HEK293T (cell line): Measurements from ENCODE around the gene RFX3.

Experiments
- CTCF ChIA-PET: fragments of 350-600 bp; formaldehyde crosslinking; extraction: SDS; loops from one replicate; lab custom pipeline; 2021; ENCODE audit warnings: antibody characterized with exemption, inconsistent platforms; lab: Yijun Ruan, JAX
- POLR2A ChIA-PET: fragments of 350-600 bp; formaldehyde crosslinking; extraction: SDS; loops from one replicate; lab custom pipeline; 2020; ENCODE audit warnings: antibody characterized with exemption, inconsistent platforms; lab: Yijun Ruan, JAX
- DNase-seq: peaks from one replicate; pipeline ENCODE4 v3.0.0; 2012; ENCODE audit warnings: mixed read lengths; ENCODE audit errors: extremely low spot score
- ARNT ChIP-seq: fragments of 450-650 bp; IDR thresholded peaks from 2 replicates; pipeline ENCODE4 v1.6.1; 2017; ENCODE audit warnings: mild to moderate bottlenecking
- BHLHE40 ChIP-seq: fragments of 450-650 bp; IDR thresholded peaks from 2 replicates; pipeline ENCODE4 v1.6.1; 2016; ENCODE audit warnings: mild to moderate bottlenecking, moderate library complexity, borderline replicate concordance
- CTBP1 ChIP-seq: fragments of 450-650 bp; IDR thresholded peaks from 2 replicates; pipeline ENCODE4 v1.6.1; 2016; ENCODE audit warnings: borderline replicate concordance
- ELF4 ChIP-seq: fragments of 450-650 bp; IDR thresholded peaks from 2 replicates; pipeline ENCODE4 v1.6.1; 2017; ENCODE audit warnings: antibody characterized with exemption
- FOXA1 ChIP-seq: fragments of 450-650 bp; IDR thresholded peaks from 2 replicates; pipeline ENCODE4 v1.6.1; 2016; ENCODE audit warnings: mild to moderate bottlenecking
- FOXK2 ChIP-seq: fragments of 450-650 bp; IDR thresholded peaks from 2 replicates; pipeline ENCODE4 v1.6.1; 2016; ENCODE audit warnings: mild to moderate bottlenecking
- FOXM1 ChIP-seq: fragments of 450-650 bp; IDR thresholded peaks from 2 replicates; pipeline ENCODE4 v1.6.1; 2017; ENCODE audit warnings: mild to moderate bottlenecking, borderline replicate concordance
- HDGF ChIP-seq: fragments of 450-650 bp; IDR thresholded peaks from 2 replicates; pipeline ENCODE4 v1.6.1; 2017; ENCODE audit warnings: antibody characterized with exemption, borderline replicate concordance
- L3MBTL2 ChIP-seq: fragments of 450-650 bp; conservative IDR thresholded peaks from 2 replicates; pipeline ENCODE4 v1.6.1; 2016; ENCODE audit warnings: mild to moderate bottlenecking
- LEF1 ChIP-seq: fragments of 450-650 bp; IDR thresholded peaks from 2 replicates; pipeline ENCODE4 v1.6.1; 2017; ENCODE audit warnings: mild to moderate bottlenecking, borderline replicate concordance
- NFRKB ChIP-seq: fragments of 450-650 bp; IDR thresholded peaks from 2 replicates; pipeline ENCODE4 v1.6.1; 2016; ENCODE audit warnings: mild to moderate bottlenecking, moderate library complexity
- SP1 ChIP-seq: fragments of 450-650 bp; IDR thresholded peaks from 2 replicates; pipeline ENCODE4 v1.6.1; 2017
- SUZ12 ChIP-seq: fragments of 450-650 bp; IDR thresholded peaks from 2 replicates; pipeline ENCODE4 v1.6.1; 2016; ENCODE audit warnings: mild to moderate bottlenecking
- TARDBP ChIP-seq: fragments of 450-650 bp; IDR thresholded peaks from 2 replicates; pipeline ENCODE4 v1.6.1; 2016
- ZNF384 ChIP-seq: fragments of 450-650 bp; IDR thresholded peaks from 2 replicates; pipeline ENCODE4 v1.6.1; 2016
- TF ChIP-seq, protein P1 (sequence below): fragments of 450-650 bp; IDR thresholded peaks from 2 replicates; pipeline ENCODE4 v1.6.1; 2016

RFX3 gene

DNA sequence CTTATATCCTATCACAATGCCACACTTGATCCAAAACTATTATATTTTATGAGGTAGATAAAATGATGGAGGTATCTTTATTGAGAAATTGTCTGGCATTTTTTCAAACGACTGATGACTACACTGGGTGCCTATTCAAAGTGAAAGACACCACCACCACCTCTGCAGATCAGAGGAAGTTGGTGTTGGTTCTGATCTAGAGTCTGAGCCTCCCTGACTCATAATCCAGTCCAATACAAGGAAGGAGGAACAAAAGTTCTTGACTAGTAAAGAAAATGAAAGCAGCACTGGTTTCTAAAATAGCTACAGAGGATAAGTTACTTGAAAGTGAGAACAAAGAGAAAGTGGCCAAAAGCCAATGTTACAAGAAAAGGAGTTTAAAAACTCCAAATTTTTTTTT lies 139.9 kb downstream of the RFX3 start:
- TF ChIP-seq SUZ12 (no peak), BHLHE40 (no peak), ARNT (no peak), L3MBTL2 (no peak), HDGF (no peak), LEF1 (no peak), FOXA1 (no peak), FOXM1 (no peak), FOXK2 (no peak), TARDBP (no peak), CTBP1 (no peak)
- TF ChIP-seq, protein P1, sequence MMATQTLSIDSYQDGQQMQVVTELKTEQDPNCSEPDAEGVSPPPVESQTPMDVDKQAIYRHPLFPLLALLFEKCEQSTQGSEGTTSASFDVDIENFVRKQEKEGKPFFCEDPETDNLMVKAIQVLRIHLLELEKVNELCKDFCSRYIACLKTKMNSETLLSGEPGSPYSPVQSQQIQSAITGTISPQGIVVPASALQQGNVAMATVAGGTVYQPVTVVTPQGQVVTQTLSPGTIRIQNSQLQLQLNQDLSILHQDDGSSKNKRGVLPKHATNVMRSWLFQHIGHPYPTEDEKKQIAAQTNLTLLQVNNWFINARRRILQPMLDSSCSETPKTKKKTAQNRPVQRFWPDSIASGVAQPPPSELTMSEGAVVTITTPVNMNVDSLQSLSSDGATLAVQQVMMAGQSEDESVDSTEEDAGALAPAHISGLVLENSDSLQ = no peak
- no peak for DNase-seq
- CTCF ChIA-PET = no interaction called here
- POLR2A ChIA-PET = no interaction called here

DNA sequence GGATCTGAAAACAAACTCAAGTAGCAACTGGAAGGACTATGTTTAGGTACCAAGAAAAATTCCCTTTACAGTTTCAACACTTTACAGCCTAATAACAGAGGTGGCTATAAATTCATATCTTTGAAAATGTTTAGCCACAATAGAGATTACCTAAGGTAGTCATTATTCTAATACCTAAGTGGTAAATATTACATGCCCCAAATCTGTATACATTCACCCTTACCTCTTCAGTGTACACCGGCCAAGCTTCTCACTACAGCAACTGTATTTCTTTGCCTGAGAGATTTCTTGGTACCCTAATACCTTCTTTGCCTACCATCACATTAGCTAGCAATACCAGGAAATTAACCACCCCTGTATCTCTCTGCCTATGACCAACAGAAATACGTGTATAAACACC lies 154.0 kb downstream of the RFX3 start:
- DNase-seq = no peak
- ChIA-PET POLR2A (no interaction called here), CTCF (no interaction called here)
- TF ChIP-seq FOXM1 (no peak), ARNT (no peak), FOXK2 (no peak), HDGF (no peak)

DNA sequence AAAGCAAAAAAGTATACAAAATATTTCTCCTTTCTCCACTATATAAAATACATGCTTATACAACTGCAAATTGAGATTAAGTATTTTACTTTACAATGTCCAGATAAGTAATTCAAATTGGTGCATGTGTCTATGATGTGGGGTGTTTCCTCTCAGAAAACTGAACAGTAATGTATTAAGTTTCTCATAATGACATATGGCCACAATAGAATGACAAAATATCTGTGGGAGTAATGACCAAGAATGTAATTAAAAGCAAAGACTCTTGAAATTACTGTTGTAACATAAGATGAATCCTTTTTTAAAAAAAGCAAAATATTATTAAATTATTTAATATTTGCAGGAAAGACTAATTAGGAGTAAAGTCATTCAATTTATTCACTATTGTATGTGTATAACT lies 155.1 kb downstream of the RFX3 start:
- POLR2A ChIA-PET = no interaction called here
- no peak for TF ChIP-seq L3MBTL2
- TF ChIP-seq CTBP1 = no peak
- no peak for TF ChIP-seq NFRKB
- TF ChIP-seq ELF4 = no peak
- no peak for TF ChIP-seq SP1
- TF ChIP-seq, protein P1 = no peak
- no peak for TF ChIP-seq FOXA1
- TF ChIP-seq SUZ12 = no peak
- no peak for TF ChIP-seq ZNF384
- TF ChIP-seq BHLHE40 = no peak
- TF ChIP-seq TARDBP = no peak
- CTCF ChIA-PET = no interaction called here
- DNase-seq = no peak

DNA sequence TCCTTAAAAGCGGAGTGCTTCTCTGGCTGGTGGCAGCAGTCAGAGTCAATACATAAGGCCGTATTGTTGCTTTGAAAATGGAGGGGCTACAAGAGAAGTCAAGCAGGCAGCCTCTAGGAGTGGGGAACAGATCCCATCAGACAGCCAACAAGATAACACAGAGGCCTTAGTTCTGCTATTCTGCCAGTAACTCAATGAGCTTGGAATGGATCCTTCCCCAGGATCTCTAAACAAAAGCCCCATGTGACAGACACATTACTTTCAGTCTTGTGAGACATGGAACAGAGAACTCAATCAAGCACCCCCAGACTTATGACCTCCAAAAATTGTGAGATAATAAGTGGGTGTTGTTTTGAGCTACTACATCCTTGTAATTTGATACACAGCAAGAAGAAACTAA lies 158.6 kb downstream of the RFX3 start:
- POLR2A ChIA-PET = no interaction called here
- CTCF ChIA-PET = no interaction called here
- TF ChIP-seq, protein P1 = no peak
- TF ChIP-seq TARDBP = no peak
- TF ChIP-seq FOXM1 = no peak
- TF ChIP-seq FOXK2 = no peak
- TF ChIP-seq SP1 = no peak
- no peak for TF ChIP-seq SUZ12
- TF ChIP-seq ZNF384 = no peak
- TF ChIP-seq BHLHE40 = no peak
- no peak for TF ChIP-seq ELF4
- no peak for TF ChIP-seq LEF1
- TF ChIP-seq NFRKB = no peak
- no peak for DNase-seq

DNA sequence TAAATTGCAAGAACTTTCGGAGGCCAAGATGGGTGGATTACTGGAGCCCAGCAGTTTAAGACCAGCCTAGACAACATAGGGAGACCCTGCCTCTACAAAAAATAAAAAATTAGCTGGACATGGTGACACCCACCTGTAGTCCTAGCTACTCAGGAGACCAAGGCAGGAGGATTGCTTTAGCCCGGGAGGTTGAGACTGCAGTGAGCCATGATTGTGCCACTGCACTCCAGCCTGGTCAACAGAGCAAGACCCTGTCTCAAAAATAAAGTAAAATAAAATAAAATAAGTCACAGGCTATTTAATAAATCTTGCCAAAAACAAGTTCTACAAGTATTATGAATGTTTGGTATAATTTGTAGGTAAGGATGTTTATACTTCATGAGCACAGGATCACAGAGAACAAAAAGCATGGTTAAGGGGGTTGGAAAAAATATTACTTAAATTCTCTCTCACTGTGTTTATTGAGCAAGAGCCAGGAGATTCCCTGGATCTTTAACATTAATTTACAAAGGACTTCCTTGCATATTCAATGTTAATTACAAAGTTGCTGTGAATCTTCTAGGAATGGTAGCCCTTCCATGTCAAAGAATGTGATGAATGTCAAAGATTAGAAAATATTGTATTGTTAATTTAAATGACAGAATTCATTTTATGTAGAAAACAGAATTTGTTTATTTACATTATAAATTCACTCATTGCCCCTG lies 164.0 kb downstream of the RFX3 start:
- no peak for TF ChIP-seq FOXK2
- TF ChIP-seq NFRKB = no peak
- no peak for TF ChIP-seq HDGF
- no peak for TF ChIP-seq L3MBTL2
- TF ChIP-seq CTBP1 = no peak
- no peak for TF ChIP-seq FOXM1
- no peak for TF ChIP-seq ELF4
- TF ChIP-seq BHLHE40 = no peak
- TF ChIP-seq TARDBP = no peak
- no peak for TF ChIP-seq ZNF384
- no peak for DNase-seq
- CTCF ChIA-PET = no interaction called here
- POLR2A ChIA-PET = no interaction called here

DNA sequence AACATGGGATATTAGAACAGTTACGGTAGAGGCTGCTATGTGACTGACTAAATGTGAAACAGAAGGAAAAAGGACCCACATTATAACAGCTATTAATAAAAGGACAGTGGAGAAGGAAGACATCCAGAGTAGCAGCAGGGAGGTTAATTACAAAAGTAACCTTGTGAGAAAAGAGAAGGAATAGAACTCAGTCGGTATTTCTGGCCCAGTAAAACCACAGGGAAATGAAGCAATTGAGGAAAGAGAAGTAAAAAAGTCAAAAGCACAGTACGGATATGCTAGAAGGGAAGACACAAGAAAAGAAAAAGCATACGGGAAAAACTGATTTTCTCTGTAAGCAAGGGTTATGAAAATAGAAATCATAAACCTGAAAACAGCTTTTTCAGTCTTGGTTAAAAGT lies 164.7 kb downstream of the RFX3 start:
- TF ChIP-seq, protein P1 = no peak
- TF ChIP-seq ZNF384 = no peak
- no peak for TF ChIP-seq HDGF
- no peak for TF ChIP-seq SUZ12
- no peak for TF ChIP-seq NFRKB
- TF ChIP-seq L3MBTL2 = no peak
- no peak for TF ChIP-seq FOXK2
- no peak for TF ChIP-seq ARNT
- no peak for TF ChIP-seq CTBP1
- TF ChIP-seq BHLHE40 = no peak
- TF ChIP-seq FOXM1 = no peak
- TF ChIP-seq TARDBP = no peak
- no peak for TF ChIP-seq ELF4
- no peak for TF ChIP-seq LEF1
- ChIA-PET CTCF (no interaction called here), POLR2A (no interaction called here)
- no peak for DNase-seq
